ENCODE data around the gene PLA2G6.

DNA sequence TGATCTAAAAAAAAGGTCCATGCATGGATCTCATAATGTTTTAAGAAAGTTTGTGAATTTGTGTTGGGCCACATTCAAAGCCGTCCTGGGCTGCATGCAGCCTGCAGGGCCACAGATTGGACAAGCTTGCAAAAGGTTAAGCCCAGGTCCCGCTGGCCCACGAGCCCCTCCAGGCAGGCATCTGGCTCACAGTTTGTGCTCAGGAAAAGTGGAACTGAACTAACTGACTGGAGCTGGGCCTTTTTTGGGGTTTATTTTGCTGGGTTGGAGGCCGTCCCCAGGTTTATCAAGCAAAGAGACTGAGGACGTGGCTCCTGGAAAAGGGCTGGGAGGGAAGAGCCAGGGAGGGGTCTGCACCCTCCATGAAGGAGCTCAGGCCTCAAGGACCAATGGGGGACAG, 39.0 kb downstream of the PLA2G6 start:
- TF ChIP-seq E2F6 (IDR thresholded peaks at IDR 0.05; ENCODE audit: borderline replicate concordance, low read depth) (no peak), EHMT2 (IDR thresholded peaks at IDR 0.05; ENCODE audit: low read depth) (no peak), CHD2 (IDR thresholded peaks at IDR 0.05; ENCODE audit: low read length, partially characterized antibody) (no peak), RAD21 (conservative IDR thresholded peaks at IDR 0.05 in 1 of 2, IDR thresholded peaks at IDR 0.05 in 1 of 2) (no peak), NR3C1 (IDR thresholded peaks at IDR 0.05) (no peak), POLR2A (IDR thresholded peaks at IDR 0.05; ENCODE audit: low read length) (no peak), ESRRA (IDR thresholded peaks at IDR 0.05; ENCODE audit: borderline replicate concordance, low read length) (no peak)
- TF ChIP-seq, protein P1, sequence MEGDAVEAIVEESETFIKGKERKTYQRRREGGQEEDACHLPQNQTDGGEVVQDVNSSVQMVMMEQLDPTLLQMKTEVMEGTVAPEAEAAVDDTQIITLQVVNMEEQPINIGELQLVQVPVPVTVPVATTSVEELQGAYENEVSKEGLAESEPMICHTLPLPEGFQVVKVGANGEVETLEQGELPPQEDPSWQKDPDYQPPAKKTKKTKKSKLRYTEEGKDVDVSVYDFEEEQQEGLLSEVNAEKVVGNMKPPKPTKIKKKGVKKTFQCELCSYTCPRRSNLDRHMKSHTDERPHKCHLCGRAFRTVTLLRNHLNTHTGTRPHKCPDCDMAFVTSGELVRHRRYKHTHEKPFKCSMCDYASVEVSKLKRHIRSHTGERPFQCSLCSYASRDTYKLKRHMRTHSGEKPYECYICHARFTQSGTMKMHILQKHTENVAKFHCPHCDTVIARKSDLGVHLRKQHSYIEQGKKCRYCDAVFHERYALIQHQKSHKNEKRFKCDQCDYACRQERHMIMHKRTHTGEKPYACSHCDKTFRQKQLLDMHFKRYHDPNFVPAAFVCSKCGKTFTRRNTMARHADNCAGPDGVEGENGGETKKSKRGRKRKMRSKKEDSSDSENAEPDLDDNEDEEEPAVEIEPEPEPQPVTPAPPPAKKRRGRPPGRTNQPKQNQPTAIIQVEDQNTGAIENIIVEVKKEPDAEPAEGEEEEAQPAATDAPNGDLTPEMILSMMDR (IDR thresholded peaks at IDR 0.05): no peak
- TF ChIP-seq, protein P2, sequence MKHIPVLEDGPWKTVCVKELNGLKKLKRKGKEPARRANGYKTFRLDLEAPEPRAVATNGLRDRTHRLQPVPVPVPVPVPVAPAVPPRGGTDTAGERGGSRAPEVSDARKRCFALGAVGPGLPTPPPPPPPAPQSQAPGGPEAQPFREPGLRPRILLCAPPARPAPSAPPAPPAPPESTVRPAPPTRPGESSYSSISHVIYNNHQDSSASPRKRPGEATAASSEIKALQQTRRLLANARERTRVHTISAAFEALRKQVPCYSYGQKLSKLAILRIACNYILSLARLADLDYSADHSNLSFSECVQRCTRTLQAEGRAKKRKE (CRISPR knock-in tag; IDR thresholded peaks at IDR 0.05; ENCODE audit: low read depth): no peak
- TF ChIP-seq, protein P3, sequence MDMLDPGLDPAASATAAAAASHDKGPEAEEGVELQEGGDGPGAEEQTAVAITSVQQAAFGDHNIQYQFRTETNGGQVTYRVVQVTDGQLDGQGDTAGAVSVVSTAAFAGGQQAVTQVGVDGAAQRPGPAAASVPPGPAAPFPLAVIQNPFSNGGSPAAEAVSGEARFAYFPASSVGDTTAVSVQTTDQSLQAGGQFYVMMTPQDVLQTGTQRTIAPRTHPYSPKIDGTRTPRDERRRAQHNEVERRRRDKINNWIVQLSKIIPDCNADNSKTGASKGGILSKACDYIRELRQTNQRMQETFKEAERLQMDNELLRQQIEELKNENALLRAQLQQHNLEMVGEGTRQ (IDR thresholded peaks at IDR 0.05): no peak
